ENCODE measurements around the gene CEND1. TPM values are rescaled to one million over a fixed set of nuclear protein-coding genes. Genes with fewer than 3 reads are reported as not detected.

CEND1 gene
- 0.81 and 0.86 TPM in 2 replicates for total RNA-seq (2021)
- long read RNA-seq, transcript CEND1-201 (2 exons, 1,649 nt): major isoform, 10 of 10 reads
- long read RNA-seq, partial matches to known transcripts: 0 of 10 reads
- long read RNA-seq, other reads (novel, unspliced or antisense): 0 of 10 reads

GRCh38 chr11:789943-790342 is at the start of gene CEND1:
CEND1 (minus strand) TSS chr11:790090; CDS start chr11:788576, 1,514 bp downstream.
- no CpG with 5 or more reads among the region's 44 CpGs for whole genome bisulfite sequencing (ENCODE audit: extremely low coverage, insufficient read length, low lambda C conversion rate)

More at GRCh38 chr11:789943-790342, at the start of gene CEND1:
- peaks cover 4% of the 10 kb centered on the region for H3K23me2 ChIP-seq (ENCODE audit: insufficient read length, low read depth, low read length, poor library complexity, severe bottlenecking)
- DNase-seq: no peak
- H2BK5ac ChIP-seq (ENCODE audit: insufficient read length, low read length): no peak within 1 kb of the TSS
- no peaks in the 10 kb centered on the region for H4K20me1 ChIP-seq (ENCODE audit: control insufficient read depth, insufficient read depth, insufficient read length)
- H3K56ac ChIP-seq (ENCODE audit: insufficient read length, low read depth, low read length): no peak within 1 kb of the TSS
- H3K36me3 Mint-ChIP-seq (ENCODE audit: insufficient read depth in 1 of 3, low read depth in 3 of 3): peaks cover 0 to 16% (median 3%) of the 10 kb centered on the region in 3 experiments; a peak in 3 of 7 replicates
- no peaks in the 10 kb centered on the region for H3K79me2 ChIP-seq (ENCODE audit: insufficient read depth, low read length)
- no peak within 1 kb of the TSS for H4K5ac ChIP-seq (ENCODE audit: insufficient read length, low read depth, low read length)
- peaks cover 4% of the 10 kb centered on the region; the same call in 1 of the 2 replicates for H3K27me3 Mint-ChIP-seq (ENCODE audit: low read depth)
- H3K9me3 Mint-ChIP-seq: no peaks in the 10 kb centered on the region
- H3K4me1 ChIP-seq (ENCODE audit: insufficient read depth, low read length): no peaks in the 10 kb centered on the region; the same call in 1 of the 2 replicates
- no peaks in the 10 kb centered on the region for H3K27me3 ChIP-seq (ENCODE audit: insufficient read depth, low read length)
- H2BK12ac ChIP-seq (ENCODE audit: insufficient read length, low read depth, low read length): no peak within 1 kb of the TSS
- H3K4me3 Mint-ChIP-seq: peak within 1 kb of the TSS in 1 of 2 experiments; percentile 55; a peak in 3 of 5 replicates
- no peak within 1 kb of the TSS for H3K9ac ChIP-seq (ENCODE audit: extremely low read depth, insufficient read length, low read length)
- H3K79me1 ChIP-seq (ENCODE audit: insufficient read depth, low read depth, low read length, poor library complexity, severe bottlenecking): no peaks in the 10 kb centered on the region
- no peak within 1 kb of the TSS for H3T11ph ChIP-seq (ENCODE audit: low read length)
- no peak within 1 kb of the TSS; the same call in 1 of the 2 replicates for H3K14ac ChIP-seq (ENCODE audit: insufficient read depth, low read length)
- H3K27ac Mint-ChIP-seq: no peak within 1 kb of the TSS
- H3K4me2 ChIP-seq (ENCODE audit: insufficient read depth, insufficient read length, low read length): no peak within 1 kb of the TSS
- TF ChIP-seq CTCF (conservative IDR thresholded peaks at IDR 0.05): no peak
- H4K91ac ChIP-seq (ENCODE audit: insufficient read length, low read depth, low read length): no peak within 1 kb of the TSS
- peaks cover 7 to 30% of the 10 kb centered on the region in 2 experiments; a peak in 3 of 4 replicates for H3K4me1 Mint-ChIP-seq
- no peak within 1 kb of the TSS for H2BK120ac ChIP-seq (ENCODE audit: low read depth, low read length, poor library complexity, severe bottlenecking)
- H2BK15ac ChIP-seq (ENCODE audit: low read depth, low read length): no peak within 1 kb of the TSS
- H3K23ac ChIP-seq (ENCODE audit: insufficient read length, low read depth, low read length): no peak within 1 kb of the TSS
- H2BK20ac ChIP-seq (ENCODE audit: low read depth, low read length, poor library complexity, severe bottlenecking): no peak within 1 kb of the TSS
- H3K27ac ChIP-seq (ENCODE audit: insufficient read length, low read depth, low read length): no peak within 1 kb of the TSS
- no peak within 1 kb of the TSS for H3K4ac ChIP-seq (ENCODE audit: low read depth, low read length)
- H3K9me3 ChIP-seq (ENCODE audit: control insufficient read depth, low read depth, low read length): no peaks in the 10 kb centered on the region
- no peak within 1 kb of the TSS for H3K18ac ChIP-seq (ENCODE audit: insufficient read length, low read depth, low read length)
- no peak within 1 kb of the TSS for H2AFZ ChIP-seq (ENCODE audit: low read length)
- H4K8ac ChIP-seq (replicated peaks; ENCODE audit: insufficient read length, low read depth, low read length): no peak within 1 kb of the TSS
- H2AK5ac ChIP-seq (ENCODE audit: insufficient read length, low read length): no peak within 1 kb of the TSS

Data from H9 (cell line).